Nephron progenitor cell (in vitro differentiated cells): ENCODE results near the gene NUP42.

Experiments used
- DNase-seq: peaks from one replicate; pipeline ENCODE4 v3.0.0; 2021
- H3K27ac Mint-ChIP-seq: 2 replicates; pipeline ENCODE4 v1.8.0; 2021; ENCODE audit warnings: mild to moderate bottlenecking, moderate library complexity, mixed read lengths
- H3K27me3 Mint-ChIP-seq: 2 replicates; pipeline ENCODE4 v1.8.0; 2021; ENCODE audit warnings: mild to moderate bottlenecking, low read depth, mixed read lengths; ENCODE audit not compliant: poor library complexity
- H3K36me3 Mint-ChIP-seq: 2 replicates; pipeline ENCODE4 v1.8.0; 2021; ENCODE audit warnings: low read depth, mixed read lengths
- H3K4me1 Mint-ChIP-seq: 2 replicates; pipeline ENCODE4 v1.8.0; 2021; ENCODE audit warnings: mixed read lengths
- H3K4me3 Mint-ChIP-seq: 2 replicates; pipeline ENCODE4 v1.8.0; 2021; ENCODE audit warnings: mild to moderate bottlenecking, moderate library complexity, mixed read lengths
- H3K9me3 Mint-ChIP-seq: 2 replicates; pipeline ENCODE4 v1.8.0; 2021; ENCODE audit warnings: mild to moderate bottlenecking, moderate library complexity, mixed read lengths
- CTCF ChIP-seq: fragments of 200-600 bp; sonication (generic); IDR thresholded peaks from 2 replicates; pipeline ENCODE4 v1.5.0; 2021; ENCODE audit warnings: antibody characterized with exemption

Gene NUP42

GRCh38 chr7:23158546-23158945 lies 23.3 kb upstream of the NUP42 start:
- no peaks in the 10 kb centered on the region for H3K9me3 Mint-ChIP-seq
- H3K36me3 Mint-ChIP-seq = peaks cover 34% of the 10 kb centered on the region
- no peak overlapping the region for H3K27ac Mint-ChIP-seq
- H3K4me3 Mint-ChIP-seq = no peak overlapping the region
- TF ChIP-seq CTCF = no peak
- no peak for DNase-seq
- no peaks in the 10 kb centered on the region for H3K27me3 Mint-ChIP-seq
- H3K4me1 Mint-ChIP-seq = no peaks in the 10 kb centered on the region

GRCh38 chr7:23161482-23161881 lies 20.4 kb upstream of the NUP42 start:
- no peak overlapping the region for H3K27ac Mint-ChIP-seq
- no peaks in the 10 kb centered on the region for H3K4me1 Mint-ChIP-seq
- no peaks in the 10 kb centered on the region for H3K9me3 Mint-ChIP-seq
- DNase-seq = no peak
- H3K27me3 Mint-ChIP-seq = no peaks in the 10 kb centered on the region
- no peak overlapping the region for H3K4me3 Mint-ChIP-seq
- H3K36me3 Mint-ChIP-seq = peaks cover 31% of the 10 kb centered on the region
- no peak for TF ChIP-seq CTCF

- no peak for DNase-seq
- H3K9me3 Mint-ChIP-seq = no peaks in the 10 kb centered on the region
- TF ChIP-seq CTCF = no peak
- no peak overlapping the region for H3K27ac Mint-ChIP-seq
- H3K4me3 Mint-ChIP-seq = no peak overlapping the region
- H3K36me3 Mint-ChIP-seq = peaks cover 20% of the 10 kb centered on the region
- no peaks in the 10 kb centered on the region for H3K27me3 Mint-ChIP-seq
- peaks cover 8% of the 10 kb centered on the region for H3K4me1 Mint-ChIP-seq
Observed at GRCh38 chr7:23164846-23165245, 17.0 kb upstream of the NUP42 start.

- H3K27ac Mint-ChIP-seq = no peak overlapping the region
Observed at GRCh38 chr7:23165316-23165715, 16.5 kb upstream of the NUP42 start.

GRCh38 chr7:23167691-23168090 lies 14.2 kb upstream of the NUP42 start:
- DNase-seq = no peak
- H3K9me3 Mint-ChIP-seq = no peaks in the 10 kb centered on the region
- H3K4me3 Mint-ChIP-seq = no peak overlapping the region
- no peak for TF ChIP-seq CTCF
- peak overlapping the region; percentile 86 for H3K27ac Mint-ChIP-seq
- peaks cover 8% of the 10 kb centered on the region for H3K4me1 Mint-ChIP-seq
- no peaks in the 10 kb centered on the region for H3K27me3 Mint-ChIP-seq
- peaks cover 42% of the 10 kb centered on the region for H3K36me3 Mint-ChIP-seq

More at GRCh38 chr7:23165316-23165715, 16.5 kb upstream of the NUP42 start:
- peaks cover 8% of the 10 kb centered on the region for H3K4me1 Mint-ChIP-seq
- no peak for TF ChIP-seq CTCF
- no peaks in the 10 kb centered on the region for H3K9me3 Mint-ChIP-seq
- no peaks in the 10 kb centered on the region for H3K27me3 Mint-ChIP-seq
- H3K4me3 Mint-ChIP-seq = no peak overlapping the region
- DNase-seq = no peak
- peaks cover 21% of the 10 kb centered on the region for H3K36me3 Mint-ChIP-seq

- Mint-ChIP-seq H3K4me3 (no peak overlapping the region), H3K4me1 (peaks cover 8% of the 10 kb centered on the region), H3K27ac (peak overlapping the region; percentile 86), H3K27me3 (no peaks in the 10 kb centered on the region), H3K9me3 (no peaks in the 10 kb centered on the region), H3K36me3 (peaks cover 44% of the 10 kb centered on the region)
- DNase-seq = no peak
- TF ChIP-seq CTCF = no peak
Observed at GRCh38 chr7:23168111-23168885, 13.6 kb upstream of the NUP42 start.
